ENCODE data around the gene ASCC3.
"Not testable (repeated sequence)": the region's sequence is repeated elsewhere in the genome, so short reads cannot be mapped to it uniquely, and the experiment has no call there.

The ASCC3 gene

GRCh38 chr6:100796049-100796823 is 84.9 kb downstream of the ASCC3 start:
- DNase-seq = no peak

- no peak for DNase-seq
Observed at GRCh38 chr6:100790084-100790483, 91.0 kb downstream of the ASCC3 start.

GRCh38 chr6:100785982-100786381 is 95.1 kb downstream of the ASCC3 start:
- DNase-seq = no peak

- no peak for DNase-seq
Observed at GRCh38 chr6:100780648-100781047, 100.5 kb downstream of the ASCC3 start.

- no peak for DNase-seq
Observed at GRCh38 chr6:100775667-100776066, 105.5 kb downstream of the ASCC3 start.

- DNase-seq = no peak
Observed at GRCh38 chr6:100774681-100775080, 106.4 kb downstream of the ASCC3 start.

- DNase-seq = no peak
Observed at GRCh38 chr6:100768816-100769351, 112.2 kb downstream of the ASCC3 start.

- DNase-seq = no peak
Observed at GRCh38 chr6:100763617-100764241, 117.4 kb downstream of the ASCC3 start.

GRCh38 chr6:100761841-100762240 is 119.3 kb downstream of the ASCC3 start:
- no peak for DNase-seq

GRCh38 chr6:100758386-100758785 is 122.7 kb downstream of the ASCC3 start:
- not testable (repeated sequence) for DNase-seq

- no peak for DNase-seq
Observed at GRCh38 chr6:100753421-100753820, 127.7 kb downstream of the ASCC3 start.

- no peak for DNase-seq
Observed at GRCh38 chr6:100751590-100751989, 129.5 kb downstream of the ASCC3 start.

- no peak for DNase-seq
Observed at GRCh38 chr6:100745419-100746041, 135.6 kb downstream of the ASCC3 start.

GRCh38 chr6:100740439-100740838 is 140.7 kb downstream of the ASCC3 start:
- no peak for DNase-seq

- DNase-seq = not testable (repeated sequence)
Observed at GRCh38 chr6:100737720-100738119, 143.4 kb downstream of the ASCC3 start.

- DNase-seq = no peak
Observed at GRCh38 chr6:100731411-100731810, 149.7 kb downstream of the ASCC3 start.

GRCh38 chr6:100730001-100730980 is 150.8 kb downstream of the ASCC3 start:
- DNase-seq = no peak

GRCh38 chr6:100726666-100727065 is 154.5 kb downstream of the ASCC3 start:
- DNase-seq = no peak

- no peak for DNase-seq
Observed at GRCh38 chr6:100724696-100725095, 156.4 kb downstream of the ASCC3 start.

GRCh38 chr6:100724222-100724621 is 156.9 kb downstream of the ASCC3 start:
- DNase-seq = no peak

GRCh38 chr6:100721256-100721655 is 159.9 kb downstream of the ASCC3 start:
- no peak for DNase-seq

- no peak for DNase-seq
Observed at GRCh38 chr6:100719883-100720682, 161.0 kb downstream of the ASCC3 start.

Data from CD4-positive, alpha-beta T cell treated with Interleukin-15 for 1 hour (primary cell).